ENCODE data around the gene VOPP1. TPM values are rescaled to one million over a fixed set of nuclear protein-coding genes. Genes with fewer than 3 reads are reported as not detected.

VOPP1 gene
- total and polyA plus RNA-seq, 10 of the 15 experiments (the other 5 are each of a cell fraction or from before 2014, with no cell fraction given) = 32.8 to 206 (median 129) TPM

- H3K9me3 ChIP-seq (replicated peaks; ENCODE audit: control insufficient read depth, insufficient read depth, low read length) = no peaks in the 10 kb centered on the region; the same call in 2 of the 3 replicates
- ChIA-PET SMC1A (ENCODE audit: uncharacterized antibody, unreplicated experiment) (interaction anchor here (0.7 to 1.6 kb wide), 9 partner anchors 15 to 172 kb away, joined by 3 to 4 read pairs (median 3); no protein-coding TSS in a partner anchor), POLR2A (no interaction called here), CTCF (interaction anchor here (1.0 to 1.5 kb wide), 3 partner anchors 37 to 145 kb away, joined by 3 to 4 read pairs (median 4); no protein-coding TSS in a partner anchor), RAD21 (ENCODE audit: unreplicated experiment) (interaction anchor here (0.7 to 1.6 kb wide), 3 partner anchors 17 to 140 kb away, joined by 3 read pairs; no protein-coding TSS in a partner anchor)
- H3K27me3 ChIP-seq (replicated peaks in 1 of 2; ENCODE audit: control insufficient read depth in 2 of 2, insufficient read depth in 2 of 2, low read length in 1 of 2) = no peaks in the 10 kb centered on the region
- 81% methylated on average over 4 of the region's 4 CpGs for WGBS (ENCODE audit: insufficient coverage, insufficient replicate concordance, low lambda C conversion rate, missing lambda C conversion rate)
- H3K4me2 ChIP-seq (ENCODE audit: control insufficient read depth, insufficient read depth) = no peak overlapping the region
- H3K79me2 ChIP-seq (ENCODE audit: control insufficient read depth, insufficient read depth, low read length) = no peaks in the 10 kb centered on the region
- TSS peak; percentile 7 for BruUV-seq (replicated peaks)
- intact Hi-C loops (cut with micrococcal nuclease; ENCODE audit: unreplicated experiment) (no loop called here), in situ Hi-C loops (cut with MboI) (no loop called here)
- FAIRE-seq (no peak), DNase-seq (ENCODE audit: low read depth, low spot score) (no peak), ATAC-seq (no peak)
- no peaks in the 10 kb centered on the region for H3K4me1 ChIP-seq (ENCODE audit: control insufficient read depth, insufficient read depth, low read length)
- peaks cover 0 to 9% of the 10 kb centered on the region in 2 experiments; a peak in 3 of 4 replicates for H3K36me3 ChIP-seq (ENCODE audit: control insufficient read depth in 2 of 2, insufficient read depth in 2 of 2, low read length in 1 of 2)
- no peak overlapping the region for H3K4me3 ChIP-seq
- no peak overlapping the region for H3K9ac ChIP-seq (ENCODE audit: control insufficient read depth, insufficient read depth, low read length)
- TF ChIP-seq RAD21 (IDR thresholded peaks at IDR 0.05; ENCODE audit: insufficient read depth, low read depth, low read length) (no peak), NFIC (IDR thresholded peaks at IDR 0.05; ENCODE audit: low read depth, low read length) (no peak), MXI1 (IDR thresholded peaks at IDR 0.05; ENCODE audit: low read depth, low read length) (no peak), SRF (IDR thresholded peaks at IDR 0.05; ENCODE audit: low read depth in 2 of 2, low read length in 2 of 2) (no peak), HDGF (IDR thresholded peaks at IDR 0.05) (no peak), IRF4 (IDR thresholded peaks at IDR 0.05; ENCODE audit: low read depth, low read length) (no peak), NRF1 (conservative IDR thresholded peaks at IDR 0.05; ENCODE audit: low read depth, low read length) (no peak), MYB (IDR thresholded peaks at IDR 0.05; ENCODE audit: borderline replicate concordance, low read depth, low read length) (no peak)
- TF ChIP-seq, protein P1, sequence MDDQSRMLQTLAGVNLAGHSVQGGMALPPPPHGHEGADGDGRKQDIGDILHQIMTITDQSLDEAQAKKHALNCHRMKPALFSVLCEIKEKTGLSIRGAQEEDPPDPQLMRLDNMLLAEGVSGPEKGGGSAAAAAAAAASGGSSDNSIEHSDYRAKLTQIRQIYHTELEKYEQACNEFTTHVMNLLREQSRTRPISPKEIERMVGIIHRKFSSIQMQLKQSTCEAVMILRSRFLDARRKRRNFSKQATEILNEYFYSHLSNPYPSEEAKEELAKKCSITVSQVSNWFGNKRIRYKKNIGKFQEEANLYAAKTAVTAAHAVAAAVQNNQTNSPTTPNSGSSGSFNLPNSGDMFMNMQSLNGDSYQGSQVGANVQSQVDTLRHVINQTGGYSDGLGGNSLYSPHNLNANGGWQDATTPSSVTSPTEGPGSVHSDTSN (IDR thresholded peaks at IDR 0.05; ENCODE audit: insufficient replicate concordance, low read depth, low read length) = no peak
- TF ChIP-seq, protein P2, sequence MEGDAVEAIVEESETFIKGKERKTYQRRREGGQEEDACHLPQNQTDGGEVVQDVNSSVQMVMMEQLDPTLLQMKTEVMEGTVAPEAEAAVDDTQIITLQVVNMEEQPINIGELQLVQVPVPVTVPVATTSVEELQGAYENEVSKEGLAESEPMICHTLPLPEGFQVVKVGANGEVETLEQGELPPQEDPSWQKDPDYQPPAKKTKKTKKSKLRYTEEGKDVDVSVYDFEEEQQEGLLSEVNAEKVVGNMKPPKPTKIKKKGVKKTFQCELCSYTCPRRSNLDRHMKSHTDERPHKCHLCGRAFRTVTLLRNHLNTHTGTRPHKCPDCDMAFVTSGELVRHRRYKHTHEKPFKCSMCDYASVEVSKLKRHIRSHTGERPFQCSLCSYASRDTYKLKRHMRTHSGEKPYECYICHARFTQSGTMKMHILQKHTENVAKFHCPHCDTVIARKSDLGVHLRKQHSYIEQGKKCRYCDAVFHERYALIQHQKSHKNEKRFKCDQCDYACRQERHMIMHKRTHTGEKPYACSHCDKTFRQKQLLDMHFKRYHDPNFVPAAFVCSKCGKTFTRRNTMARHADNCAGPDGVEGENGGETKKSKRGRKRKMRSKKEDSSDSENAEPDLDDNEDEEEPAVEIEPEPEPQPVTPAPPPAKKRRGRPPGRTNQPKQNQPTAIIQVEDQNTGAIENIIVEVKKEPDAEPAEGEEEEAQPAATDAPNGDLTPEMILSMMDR (IDR thresholded peaks at IDR 0.05 in 2 of 3, conservative IDR thresholded peaks at IDR 0.05 in 1 of 3; ENCODE audit: control insufficient read depth in 2 of 3, extremely low read depth in 1 of 3, insufficient read depth in 1 of 3, low read depth in 3 of 3, low read length in 3 of 3) = no peak
- H4K20me1 ChIP-seq (ENCODE audit: control insufficient read depth, insufficient read depth) = no peaks in the 10 kb centered on the region
- no peak overlapping the region for H3K27ac ChIP-seq (ENCODE audit: control insufficient read depth, insufficient read depth)
- no peak overlapping the region for H2AFZ ChIP-seq (ENCODE audit: control insufficient read depth, low read depth, low read length)
These were observed 119.3 kb downstream of the VOPP1 start for GRCh38 chr7:55452971-55453370.
